GM18508 (cell line): ENCODE results near the gene HSFX4.
"Not testable (repeated sequence)": the region's sequence is repeated elsewhere in the genome, so short reads cannot be mapped to it uniquely, and the experiment has no call there.

Source experiments
- ATAC-seq: cut with Tn5 transposase; IDR thresholded peaks from one replicate; pipeline ENCODE4 v1.9.1; 2021; ENCODE audit warnings: moderate number of reproducible peaks; ENCODE audit not compliant: insufficient read depth, unreplicated experiment

Gene HSFX4

GRCh38 chrX:149937328-149937727, 8.0 kb downstream of the HSFX4 start:
- ATAC-seq: not testable (repeated sequence)

GRCh38 chrX:149937871-149938426, 8.6 kb downstream of the HSFX4 start:
- ATAC-seq: no peak

GRCh38 chrX:149938427-149938880, 9.1 kb downstream of the HSFX4 start, which contains the start of gene EOLA2:
TSS of gene EOLA2 (minus strand) at chrX:149938491. CDS start at chrX:149933874, 4,617 bp downstream.
- peak; percentile 74 for ATAC-seq

GRCh38 chrX:149938881-149939654, 9.7 kb downstream of the HSFX4 start:
- no peak for ATAC-seq

GRCh38 chrX:149939655-149939904, 10.2 kb downstream of the HSFX4 start:
- ATAC-seq: no peak

- peak; percentile 45 for ATAC-seq
Observed at GRCh38 chrX:149939905-149940673, 10.7 kb downstream of the HSFX4 start.

- ATAC-seq: not testable (repeated sequence)
Observed at GRCh38 chrX:149940674-149941024, 11.3 kb downstream of the HSFX4 start.

- not testable (repeated sequence) for ATAC-seq
Observed at GRCh38 chrX:149945087-149945670, 15.8 kb downstream of the HSFX4 start.

- not testable (repeated sequence) for ATAC-seq
Observed at GRCh38 chrX:149945820-149946219, 16.4 kb downstream of the HSFX4 start.

- not testable (repeated sequence) for ATAC-seq
Observed at GRCh38 chrX:149946932-149947331, 17.6 kb downstream of the HSFX4 start.

GRCh38 chrX:149948016-149948415, 18.6 kb downstream of the HSFX4 start:
- no peak for ATAC-seq

- ATAC-seq: no peak
Observed at GRCh38 chrX:149949743-149950436, 20.5 kb downstream of the HSFX4 start.

GRCh38 chrX:149950681-149951080, 21.3 kb downstream of the HSFX4 start:
- no peak for ATAC-seq

GRCh38 chrX:149961572-149961971, 32.2 kb downstream of the HSFX4 start:
- no peak for ATAC-seq

- ATAC-seq: no peak
Observed at GRCh38 chrX:149962010-149962409, 32.6 kb downstream of the HSFX4 start.

- no peak for ATAC-seq
Observed at GRCh38 chrX:149962859-149963757, 33.7 kb downstream of the HSFX4 start.

GRCh38 chrX:149979126-149979644, 49.8 kb downstream of the HSFX4 start:
- no peak for ATAC-seq
